Uterus (tissue), 2 donors: ENCODE measurements around the gene TSTD1.

ENCODE experiments used
- POLR2A ChIP-seq, 2 donors: fragments of 450-650 bp; IDR thresholded peaks; one replicate each; pipeline ENCODE4 v1.6.1; 2016; ENCODE audit warnings: antibody characterized with exemption in 2 of 2, mild to moderate bottlenecking in 1 of 2, moderate library complexity in 1 of 2
- TF ChIP-seq, protein P1 (sequence below), 4 experiments: fragments of 200-600 bp in 2 of 4; fragments of 450-650 bp in 2 of 4; sonication (generic) in 2 of 4; IDR thresholded peaks; one replicate each; pipeline ENCODE4 v1.5.1; 2016 to 2019; ENCODE audit warnings: antibody characterized with exemption in 4 of 4, mild to moderate bottlenecking in 2 of 4, moderate library complexity in 1 of 4

- no peak for TF ChIP-seq POLR2A (IDR thresholded peaks at IDR 0.05)
- TF ChIP-seq, protein P1, sequence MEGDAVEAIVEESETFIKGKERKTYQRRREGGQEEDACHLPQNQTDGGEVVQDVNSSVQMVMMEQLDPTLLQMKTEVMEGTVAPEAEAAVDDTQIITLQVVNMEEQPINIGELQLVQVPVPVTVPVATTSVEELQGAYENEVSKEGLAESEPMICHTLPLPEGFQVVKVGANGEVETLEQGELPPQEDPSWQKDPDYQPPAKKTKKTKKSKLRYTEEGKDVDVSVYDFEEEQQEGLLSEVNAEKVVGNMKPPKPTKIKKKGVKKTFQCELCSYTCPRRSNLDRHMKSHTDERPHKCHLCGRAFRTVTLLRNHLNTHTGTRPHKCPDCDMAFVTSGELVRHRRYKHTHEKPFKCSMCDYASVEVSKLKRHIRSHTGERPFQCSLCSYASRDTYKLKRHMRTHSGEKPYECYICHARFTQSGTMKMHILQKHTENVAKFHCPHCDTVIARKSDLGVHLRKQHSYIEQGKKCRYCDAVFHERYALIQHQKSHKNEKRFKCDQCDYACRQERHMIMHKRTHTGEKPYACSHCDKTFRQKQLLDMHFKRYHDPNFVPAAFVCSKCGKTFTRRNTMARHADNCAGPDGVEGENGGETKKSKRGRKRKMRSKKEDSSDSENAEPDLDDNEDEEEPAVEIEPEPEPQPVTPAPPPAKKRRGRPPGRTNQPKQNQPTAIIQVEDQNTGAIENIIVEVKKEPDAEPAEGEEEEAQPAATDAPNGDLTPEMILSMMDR (IDR thresholded peaks at IDR 0.05) = no peak
These were observed 36.1 kb upstream of the TSTD1 start for GRCh38 chr1:161074676-161075368.
